GM19240 (cell line): Measurements from ENCODE around the gene TCTN3.
A peak's percentile ranks its signal among the peaks of the same experiment; 100 is the strongest.
"Not testable (repeated sequence)": the region's sequence is repeated elsewhere in the genome, so short reads cannot be mapped to it uniquely, and the experiment has no call there.

Source experiments
- DNase-seq: peaks from one replicate; pipeline ENCODE4 v3.0.0; 2011; ENCODE audit warnings: low spot score; ENCODE audit not compliant: insufficient read length

TCTN3 gene

DNA sequence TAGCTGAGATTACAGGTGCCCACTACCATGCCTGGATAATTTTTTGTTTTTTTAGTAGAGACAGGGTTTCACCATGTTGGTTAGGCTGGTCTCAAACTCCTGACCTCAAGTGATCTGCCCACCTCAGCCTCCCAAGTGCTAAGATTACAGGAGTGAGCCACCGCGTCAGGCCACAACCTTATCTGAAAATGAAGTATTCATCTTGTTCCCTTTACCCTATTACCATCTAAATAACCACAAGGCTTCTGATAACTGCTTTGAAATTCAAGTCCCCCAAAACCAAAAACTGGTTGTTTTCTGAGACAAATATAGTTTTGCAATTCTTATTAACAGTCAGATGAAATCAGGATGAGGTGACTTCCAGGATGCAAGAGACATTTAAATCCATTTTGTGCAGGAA is 2.4 kb downstream of the TCTN3 start:
- no peak for DNase-seq

DNA sequence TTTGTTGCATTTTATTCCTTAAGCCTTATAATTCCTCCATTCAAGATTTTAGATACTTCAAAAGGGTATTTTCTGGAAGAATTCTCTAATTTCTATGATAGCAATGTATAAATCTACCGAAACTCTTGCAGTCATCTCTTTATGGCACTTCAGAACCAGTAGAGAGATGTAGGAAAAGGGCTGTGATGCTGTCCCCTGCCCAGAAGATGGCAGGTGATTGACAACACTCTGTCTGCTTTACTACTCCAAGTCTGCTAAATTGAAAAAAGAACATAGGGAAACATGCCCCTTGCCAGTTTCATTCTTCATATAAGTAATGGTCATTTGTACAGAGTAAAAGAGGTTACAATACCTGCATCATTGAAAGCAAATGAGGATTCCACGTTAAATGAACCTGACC is 5.1 kb downstream of the TCTN3 start:
- DNase-seq, result no peak

DNA sequence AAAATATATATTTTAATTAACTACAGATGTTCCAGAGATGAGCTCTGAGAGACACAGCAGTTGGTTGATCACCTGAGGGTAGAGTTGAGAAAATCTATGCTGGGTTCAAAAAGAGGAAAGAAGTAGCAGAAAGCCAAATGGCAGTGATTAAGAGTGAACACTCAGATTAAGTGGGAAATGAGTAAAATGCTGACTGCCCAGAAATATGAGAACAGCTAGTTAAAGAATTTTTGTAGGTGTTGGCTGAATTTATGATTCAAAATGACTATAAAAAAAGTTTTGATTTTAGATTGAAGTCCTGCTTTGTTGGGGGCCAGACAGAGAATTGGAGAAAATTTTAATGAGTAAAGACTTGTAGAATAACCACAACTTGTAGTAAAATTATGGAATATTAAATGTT is 9.8 kb downstream of the TCTN3 start:
- DNase-seq, result no peak

DNA sequence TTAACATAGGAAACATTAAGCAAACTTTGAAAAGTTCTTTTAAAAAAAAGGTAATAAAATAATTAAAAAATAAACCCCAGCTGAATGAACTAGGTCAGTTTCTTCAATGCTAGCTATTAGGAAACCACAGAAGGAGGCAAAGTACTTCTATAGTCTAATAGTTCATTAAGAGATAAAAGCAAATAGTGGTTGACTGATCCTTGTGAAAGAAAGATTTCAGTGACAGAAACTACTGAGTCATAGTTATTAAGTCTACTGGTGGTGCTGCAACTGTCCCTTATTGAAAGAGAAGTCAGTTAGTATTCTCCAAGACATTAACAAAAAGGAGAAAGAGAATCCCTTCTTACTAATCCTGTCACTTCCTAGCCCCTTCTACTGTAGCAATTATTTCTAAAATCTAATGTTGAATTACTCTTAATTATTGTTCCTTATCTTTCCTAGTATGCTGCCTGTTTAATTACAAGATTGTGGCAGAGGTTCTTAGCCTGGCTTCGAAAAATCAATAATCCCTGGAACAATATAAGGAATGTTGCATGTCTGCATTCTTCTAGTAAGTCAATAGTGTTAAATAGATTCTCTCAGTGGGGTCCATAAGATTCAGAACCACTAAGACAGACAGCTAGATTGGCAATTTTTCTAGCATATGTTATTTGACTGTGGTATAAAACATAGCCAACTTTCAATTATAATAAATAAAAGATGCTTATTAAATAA is 18.2 kb downstream of the TCTN3 start:
- DNase-seq, result no peak

DNA sequence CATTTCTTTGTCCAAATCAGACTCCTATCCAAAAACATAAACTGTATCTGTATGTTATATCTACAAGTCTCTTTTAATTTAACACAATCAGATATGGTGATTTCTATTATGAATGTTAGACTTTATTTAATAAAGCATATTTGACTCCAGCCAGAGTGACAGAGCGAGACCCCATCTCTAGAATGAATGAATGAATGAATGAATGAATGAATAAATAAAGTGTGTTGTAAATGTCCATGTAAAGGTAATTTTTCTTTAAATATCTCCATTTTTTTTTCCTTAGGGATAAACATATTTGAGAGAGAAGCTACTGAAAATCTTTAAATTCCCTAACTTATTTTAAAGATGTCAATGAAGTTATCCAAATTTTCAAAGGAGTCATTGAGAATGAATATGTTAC is 19.1 kb downstream of the TCTN3 start:
- no peak for DNase-seq

DNA sequence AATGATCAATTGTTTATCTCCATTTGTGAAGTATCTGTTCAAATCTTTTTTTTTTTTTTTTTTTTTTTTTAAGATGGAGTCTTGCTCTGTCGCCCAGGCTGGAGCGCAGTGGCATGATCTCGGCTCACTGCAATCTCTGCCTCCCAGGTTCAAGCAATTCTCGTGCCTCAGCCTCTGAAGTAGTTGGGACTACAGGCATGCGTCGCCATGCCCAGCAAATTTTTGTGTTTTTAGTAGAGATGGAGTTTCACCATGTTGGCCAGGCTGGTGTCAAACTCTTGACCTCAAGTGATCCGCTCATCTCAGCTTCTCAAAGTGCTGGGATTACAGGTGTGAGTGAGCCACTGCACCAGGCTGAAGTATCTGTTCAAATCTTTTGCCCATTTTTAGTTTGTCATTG is 21.1 kb downstream of the TCTN3 start:
- DNase-seq, result not testable (repeated sequence)

DNA sequence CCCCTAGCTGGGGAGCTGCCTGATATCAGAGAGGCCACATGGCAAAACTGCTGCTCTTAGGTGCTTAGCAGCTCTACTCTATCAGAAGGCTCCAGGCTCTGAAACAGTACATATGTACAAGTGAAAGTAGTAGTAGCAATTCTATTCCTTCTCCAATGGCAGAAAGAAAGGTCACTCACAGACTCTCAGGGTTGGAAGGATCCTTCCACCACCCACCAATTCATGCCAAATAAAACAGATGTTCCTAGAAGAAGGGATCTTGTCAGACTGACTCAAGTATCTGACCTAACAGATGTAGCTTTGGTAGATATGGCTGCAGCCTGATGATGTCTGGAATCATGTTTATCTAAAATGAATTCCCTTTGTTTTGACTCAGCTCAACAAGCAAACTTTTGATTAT is 29.2 kb downstream of the TCTN3 start:
- DNase-seq, result no peak

DNA sequence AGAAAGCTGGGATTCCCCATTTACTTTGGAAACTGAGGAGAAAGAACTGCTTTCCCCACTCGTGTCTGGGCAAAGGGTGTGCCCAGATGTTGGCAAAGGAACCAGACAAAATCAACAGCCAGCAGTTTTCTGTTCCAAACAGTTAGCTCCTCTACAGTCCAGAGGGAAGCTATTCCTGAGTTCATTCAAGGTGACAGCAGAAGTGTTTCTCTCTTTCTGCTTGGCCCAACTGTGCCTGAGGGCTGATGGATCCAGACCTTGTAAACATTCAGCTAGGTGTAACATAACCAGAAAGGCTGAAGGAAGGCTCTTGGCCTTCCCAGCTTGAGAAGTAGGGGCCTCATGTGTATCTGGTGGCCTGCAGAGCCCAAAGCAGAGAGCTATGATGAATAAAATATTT is 30.2 kb downstream of the TCTN3 start:
- DNase-seq, result no peak

DNA sequence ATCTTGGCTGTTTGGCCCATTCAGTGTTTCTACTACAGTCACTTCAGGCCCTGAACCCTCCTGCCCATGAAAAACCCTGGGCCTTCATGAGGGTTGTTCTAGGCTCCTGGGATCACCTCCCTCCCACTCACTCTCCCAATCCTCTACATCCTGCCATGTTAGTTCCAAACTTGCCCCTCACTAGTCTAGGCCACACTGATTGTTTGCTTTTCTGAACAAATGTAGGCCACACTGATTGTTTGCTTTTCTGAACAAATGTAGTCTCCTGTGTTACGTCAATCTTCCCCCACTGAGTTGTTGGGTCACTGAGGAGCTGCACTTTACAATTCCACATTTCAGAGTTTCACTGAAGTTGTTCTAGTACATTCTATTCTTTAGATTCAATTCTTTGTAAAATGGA is 31.9 kb downstream of the TCTN3 start:
- no peak for DNase-seq

DNA sequence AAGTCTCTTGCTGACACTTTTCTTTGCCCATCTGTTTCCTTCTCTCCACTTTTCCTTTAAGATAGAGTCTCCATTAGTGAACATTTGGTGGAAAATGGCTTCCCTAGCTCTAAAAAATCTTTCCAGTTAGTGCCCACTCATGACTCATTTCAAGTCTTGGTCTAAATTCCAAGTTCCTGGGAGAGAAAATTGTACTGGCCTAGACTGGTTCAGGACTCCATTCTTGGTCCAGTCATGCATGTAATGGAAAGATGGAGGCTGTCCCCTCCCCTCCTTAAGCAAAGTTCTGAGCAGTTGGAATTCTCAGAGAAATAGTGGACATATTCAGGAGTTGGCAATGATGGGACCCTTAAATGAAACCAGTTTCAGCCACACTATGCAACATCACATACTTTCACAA is 33.4 kb downstream of the TCTN3 start:
- DNase-seq, result no peak

DNA sequence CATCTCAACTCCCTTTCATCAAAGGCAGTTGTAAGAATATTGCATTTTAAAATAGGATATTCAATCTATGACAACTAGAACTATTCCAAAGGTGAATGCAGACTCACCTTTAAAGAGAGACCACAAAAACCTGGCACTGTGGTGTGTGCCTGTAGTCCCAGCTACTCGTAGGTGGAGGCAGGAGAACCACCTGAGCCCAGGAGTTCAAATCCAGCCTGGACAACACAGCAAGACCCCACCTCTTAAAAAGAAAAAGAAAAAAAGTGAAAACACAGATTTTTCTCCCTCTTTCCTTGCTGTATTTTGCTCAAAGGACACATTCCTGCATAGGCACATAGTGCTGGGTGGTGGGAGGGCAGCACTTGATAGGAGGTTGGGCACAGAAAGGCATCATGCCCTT is 36.5 kb downstream of the TCTN3 start:
- no peak for DNase-seq

DNA sequence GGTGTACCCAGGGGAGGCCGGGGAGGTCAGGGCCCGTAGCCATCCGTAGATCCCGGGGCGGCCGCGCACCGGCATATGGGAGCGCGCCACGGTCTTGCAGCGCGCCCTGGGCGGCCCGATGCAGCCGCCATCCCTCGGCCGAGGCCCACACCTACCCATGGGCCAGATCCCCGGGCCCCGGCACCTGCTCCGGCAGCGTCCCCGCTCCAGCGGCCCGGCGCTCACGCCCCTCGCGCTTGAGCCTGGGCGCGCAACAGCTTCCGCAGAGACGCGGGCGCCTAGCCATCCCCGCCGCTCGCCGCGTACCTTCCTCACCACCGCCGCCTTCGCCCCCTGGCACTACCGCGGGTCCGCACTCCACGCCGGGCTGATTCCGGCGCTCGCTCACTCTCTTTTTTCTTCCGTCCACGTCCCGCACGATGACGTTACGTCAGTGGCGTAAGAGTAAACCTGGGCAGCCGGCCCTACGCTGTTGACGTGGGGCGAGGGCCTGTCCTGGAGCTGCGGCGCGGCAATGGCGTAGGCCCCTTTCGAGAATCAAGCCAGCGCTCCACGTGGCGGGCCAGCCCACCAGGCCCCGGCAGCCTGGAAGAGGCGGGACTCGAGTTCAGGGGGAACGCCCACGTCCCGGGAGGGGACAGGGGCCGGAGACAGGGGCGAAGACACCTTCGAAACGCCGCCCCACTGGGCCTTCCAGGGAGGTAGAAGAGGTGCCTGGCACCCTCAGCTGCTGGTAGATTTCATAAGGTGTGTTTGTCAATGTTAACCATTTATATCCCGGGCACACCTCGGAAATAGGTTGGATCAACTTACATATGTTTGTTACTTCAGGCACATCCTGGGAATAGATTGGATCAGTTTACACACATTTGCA is 37.2 kb downstream of the TCTN3 start, which contains the start of gene ALDH18A1:
TSS of gene ALDH18A1 (minus strand) at position 421 of the 874 bp plus-strand sequence. CDS start 3,334 bp downstream, outside the sequence.
- peak; percentile 81 for DNase-seq

DNA sequence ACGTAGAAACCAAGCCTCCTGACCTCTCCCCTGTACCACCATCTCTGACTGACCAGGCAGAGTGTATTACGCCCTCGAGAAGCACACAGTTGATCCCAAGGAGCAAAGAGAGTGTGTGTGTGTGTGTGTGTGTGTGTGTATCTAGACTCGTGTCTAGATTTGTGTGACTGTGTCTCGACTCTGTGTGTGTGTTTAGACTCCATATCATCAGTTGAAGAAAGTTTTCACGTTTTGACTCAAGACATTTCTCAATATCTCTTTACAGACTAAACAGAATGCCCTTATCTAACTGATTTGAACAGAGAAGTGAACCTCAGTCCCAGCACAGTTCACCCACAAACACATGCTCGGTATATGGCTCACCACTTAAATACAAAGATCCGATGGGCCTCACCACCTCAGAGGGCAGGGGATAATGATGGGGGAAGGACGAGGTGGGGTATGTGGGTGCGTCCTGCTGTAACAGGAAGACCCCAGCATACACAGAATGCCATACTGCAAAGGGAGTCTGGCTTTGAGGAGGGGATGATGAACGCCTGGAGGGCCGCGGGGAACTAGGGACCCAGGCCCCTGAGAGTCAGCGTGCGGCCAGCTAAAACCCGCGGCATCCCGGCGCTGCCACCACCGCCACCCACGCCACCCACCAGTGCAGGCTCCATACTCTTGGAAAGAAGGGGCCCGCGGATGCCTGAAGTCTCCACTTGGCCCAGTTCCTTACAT is 38.0 kb downstream of the TCTN3 start:
- DNase-seq, result no peak

DNA sequence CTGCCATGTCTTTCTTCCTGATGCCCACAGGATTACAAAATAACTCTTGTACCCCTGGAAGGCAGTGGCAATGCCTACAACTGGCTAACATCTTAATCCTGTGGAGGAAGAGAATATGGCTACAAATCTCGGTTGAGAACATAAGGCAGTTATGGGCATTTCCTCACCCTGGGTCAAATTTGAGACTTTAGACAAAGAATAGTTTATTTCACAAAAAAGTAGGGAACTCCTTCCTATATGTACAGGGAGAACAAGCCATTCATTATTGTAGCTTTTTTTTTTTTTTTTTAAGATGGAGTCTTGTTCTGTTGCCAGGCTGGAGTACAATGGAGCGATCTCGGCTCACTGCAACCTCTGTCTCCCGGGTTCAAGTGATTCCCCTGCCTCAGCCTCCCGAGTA is 39.8 kb downstream of the TCTN3 start:
- no peak for DNase-seq

DNA sequence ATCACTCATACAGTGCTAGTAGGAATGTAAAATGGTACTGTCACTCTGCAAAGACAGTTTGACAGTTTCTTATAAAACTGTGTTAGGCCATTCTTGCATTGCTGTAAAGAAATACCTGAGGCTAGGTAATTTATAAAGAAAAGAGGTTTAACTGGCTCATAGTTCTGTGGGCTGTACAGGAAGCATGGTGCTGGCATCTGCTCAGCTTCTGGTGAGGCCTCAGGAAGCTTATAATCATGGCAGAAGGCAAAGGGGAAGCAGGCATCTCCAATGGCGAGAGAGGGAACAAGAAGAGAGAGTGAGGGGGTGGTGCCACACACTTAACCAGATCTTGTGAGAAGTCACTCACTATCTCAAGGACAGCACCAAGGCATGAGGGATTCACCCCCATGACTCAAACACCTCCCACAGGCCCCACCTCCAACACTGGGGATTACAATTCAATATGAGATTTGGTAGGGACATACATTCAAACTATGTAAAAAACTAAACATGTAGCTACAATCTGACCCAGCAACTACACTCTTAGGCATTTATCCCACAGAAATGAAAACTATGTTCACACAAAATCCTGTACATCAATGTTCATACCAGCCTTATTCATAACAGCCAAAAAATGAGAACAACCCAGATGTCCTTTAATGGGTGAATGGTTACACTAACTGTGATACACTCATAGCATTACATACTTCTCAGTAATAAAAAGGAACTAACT is 42.2 kb downstream of the TCTN3 start:
- no peak for DNase-seq

DNA sequence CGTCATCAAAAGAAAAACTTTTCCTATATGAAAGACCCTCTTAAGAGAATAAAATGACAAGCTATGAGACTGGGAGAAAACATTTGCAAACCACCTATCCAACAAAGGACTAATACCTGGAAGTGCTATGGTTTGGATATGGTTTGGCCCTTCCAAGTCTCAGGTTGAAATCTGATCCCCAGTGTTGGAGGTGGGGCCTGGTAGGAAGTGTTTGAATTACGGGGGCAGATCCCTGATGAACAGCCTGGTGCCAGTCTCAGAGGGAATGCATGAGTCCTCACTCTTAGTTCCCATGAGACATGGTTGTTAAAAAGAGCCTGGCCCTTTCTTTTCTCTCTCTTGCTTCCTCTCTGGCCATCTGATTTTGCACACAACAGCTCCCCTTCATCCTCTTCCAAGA is 43.5 kb downstream of the TCTN3 start:
- no peak for DNase-seq

DNA sequence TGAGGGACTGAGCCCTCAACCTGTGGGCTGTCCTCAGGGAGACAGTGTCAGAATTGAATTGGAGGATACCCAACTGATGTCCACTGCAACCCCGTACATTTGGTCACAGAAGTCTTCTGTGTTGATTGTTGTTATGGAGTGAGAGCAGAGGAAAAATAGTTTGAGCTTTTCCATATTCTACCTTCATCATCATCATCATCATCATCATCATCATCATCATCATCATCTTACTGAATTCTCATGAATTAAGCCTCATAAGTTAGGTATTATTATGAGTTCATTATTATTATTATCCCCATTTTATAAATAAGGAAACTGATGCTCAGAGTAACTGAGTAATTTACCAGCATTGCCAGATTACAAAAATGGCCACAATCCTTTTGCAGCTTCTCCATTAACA is 45.6 kb downstream of the TCTN3 start:
- DNase-seq, result no peak

DNA sequence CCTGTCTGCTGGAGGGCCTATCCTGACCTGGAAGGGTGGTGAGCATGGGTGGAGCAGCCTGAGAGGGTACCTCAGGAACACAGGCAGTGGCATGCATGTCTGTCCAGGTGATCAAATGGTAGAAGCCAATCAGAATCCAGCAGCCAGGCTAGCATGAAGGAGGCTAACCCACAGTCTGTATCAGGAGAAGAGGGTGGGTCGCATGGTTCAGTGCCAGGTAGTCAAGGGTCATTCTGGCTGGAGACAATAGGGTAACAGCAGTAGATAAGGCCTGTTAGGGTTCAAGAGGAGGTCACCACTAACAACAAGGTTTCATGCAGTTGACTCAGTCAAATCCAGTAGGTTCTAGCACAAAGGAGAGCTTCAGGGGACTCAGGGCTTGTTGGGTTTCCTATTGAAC is 47.6 kb downstream of the TCTN3 start:
- no peak for DNase-seq

DNA sequence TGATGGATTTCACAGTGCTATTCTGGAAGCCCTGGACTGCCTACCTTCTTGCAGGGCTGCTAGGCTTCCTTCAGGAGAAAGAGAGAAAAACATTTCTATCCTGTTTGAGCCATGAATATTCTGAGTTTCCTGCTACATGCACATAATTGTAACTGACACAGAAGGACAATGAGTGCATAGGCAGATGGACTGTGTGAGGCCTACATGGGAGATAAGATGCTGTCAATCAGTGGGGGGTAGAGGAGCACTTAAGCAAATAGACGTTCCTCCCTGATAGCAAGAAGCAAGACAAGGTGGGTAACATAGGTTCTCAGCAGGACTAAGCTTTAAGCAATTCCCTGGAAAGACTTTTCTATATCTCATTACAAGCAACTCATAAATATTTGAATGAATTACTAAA is 48.8 kb downstream of the TCTN3 start:
- no peak for DNase-seq

DNA sequence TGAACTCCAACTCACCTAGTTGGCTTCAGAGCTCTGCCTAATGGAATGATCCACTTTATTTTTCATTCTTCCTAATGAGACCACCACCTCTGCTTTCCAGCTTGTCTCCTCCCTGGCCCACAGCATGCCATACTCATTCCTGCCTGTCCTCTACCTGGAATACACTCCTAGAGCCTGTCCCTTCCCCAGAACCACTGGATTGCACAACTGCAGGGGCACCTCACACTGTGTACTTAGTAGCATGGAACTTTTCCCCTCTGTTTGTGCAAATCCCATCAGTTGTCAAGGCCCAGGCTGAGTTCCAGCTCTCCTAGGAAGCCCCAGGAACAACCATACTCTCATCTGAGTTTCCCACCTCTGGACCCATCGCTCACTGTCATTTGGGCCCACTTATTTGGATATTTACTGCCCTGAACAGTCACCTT is 52.8 kb downstream of the TCTN3 start:
- DNase-seq, result no peak

DNA sequence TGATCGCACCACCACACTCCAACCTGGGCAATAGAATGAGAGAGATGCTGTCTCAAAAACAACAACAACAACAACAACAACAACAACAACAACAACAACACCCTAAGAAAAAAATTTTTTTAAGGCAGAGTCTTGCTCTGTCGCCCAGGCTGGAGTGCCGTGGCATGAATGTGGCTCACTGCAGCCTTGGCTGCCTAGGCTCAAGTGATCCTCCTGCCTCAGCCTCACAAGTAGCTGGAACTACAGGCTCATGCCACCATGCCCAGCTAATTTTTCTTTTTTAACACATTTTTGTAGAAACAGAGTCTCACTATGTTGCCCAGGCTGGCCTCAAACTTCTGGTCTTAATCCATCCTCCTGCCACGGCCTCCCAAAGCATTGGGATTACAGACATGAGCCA is 55.8 kb downstream of the TCTN3 start:
- no peak for DNase-seq
